Epithelial cell of proximal tubule (primary cell): ENCODE data around the gene PMM2. TPM values are rescaled to one million over a fixed set of nuclear protein-coding genes. Genes with fewer than 3 reads are reported as not detected.

ENCODE experiments used
- DNase-seq: peaks from one replicate; pipeline ENCODE4 v3.0.0-alpha.2; 2011; ENCODE audit warnings: low read depth
- H3K4me3 ChIP-seq: 2 replicates; pipeline ENCODE4 v1.5.1; 2011; ENCODE audit warnings: low read depth, mild to moderate bottlenecking, low read length
- CTCF ChIP-seq: conservative IDR thresholded peaks from 2 replicates; pipeline ENCODE4 v1.5.1; 2012; ENCODE audit warnings: low read depth, mild to moderate bottlenecking, low read length
- total RNA-seq: library from RNA; depleted of rRNA; stranded (reverse); fragments of >200 nt; gene quantifications from 2 replicates; pipeline ENCODE4 v1.2.3, GENCODE V29; 2015

The PMM2 gene
- total RNA-seq, 1 donor from 2014 or later, result 28.6 TPM

- no peak for TF ChIP-seq CTCF
- no peak for DNase-seq
- H3K4me3 ChIP-seq, result no peak overlapping the region
These were observed 94.5 kb downstream of the PMM2 start for GRCh38 chr16:8892101-8892575.

- H3K4me3 ChIP-seq, result no peak overlapping the region
- no peak for TF ChIP-seq CTCF
- DNase-seq, result no peak
These were observed 95.8 kb downstream of the PMM2 start for GRCh38 chr16:8893426-8893825.

GRCh38 chr16:8893976-8894690 is 96.5 kb downstream of the PMM2 start:
- no peak overlapping the region for H3K4me3 ChIP-seq
- TF ChIP-seq CTCF, result no peak
- DNase-seq, result no peak

- no peak for DNase-seq
- no peak overlapping the region for H3K4me3 ChIP-seq
- no peak for TF ChIP-seq CTCF
These were observed 97.2 kb downstream of the PMM2 start for GRCh38 chr16:8894736-8895334.

- no peak for TF ChIP-seq CTCF
- DNase-seq, result no peak
- no peak overlapping the region for H3K4me3 ChIP-seq
These were observed 101.2 kb downstream of the PMM2 start for GRCh38 chr16:8898660-8899318.

Other genes starting within 250 kb of the PMM2 start
- gene TMEM114, start 207.3 kb upstream of the PMM2 start, total RNA-seq, result not detected in 2 replicates
- gene METTL22, start 176.1 kb upstream of the PMM2 start, total RNA-seq, result 15.5 and 25.7 TPM in 2 replicates
- gene ABAT, start 123.2 kb upstream of the PMM2 start, total RNA-seq, result 1.6 and 3.9 TPM in 2 replicates
- gene TMEM186, start 200 bp upstream of the PMM2 start, total RNA-seq, result 9.1 and 12.6 TPM in 2 replicates
- gene CARHSP1, start 71.2 kb downstream of the PMM2 start, total RNA-seq, result 209 and 237 TPM in 2 replicates
- gene LITAFD, start 84.5 kb downstream of the PMM2 start, total RNA-seq, result not detected in 2 replicates
- 58.6 and 91.4 TPM in 2 replicates for gene USP7, start 166.1 kb downstream of the PMM2 start, total RNA-seq